Thyroid gland (tissue), 4 donors: ENCODE measurements around the gene BMP6. TPM values are rescaled to one million over a fixed set of nuclear protein-coding genes. Genes with fewer than 3 reads are reported as not detected.

Experiments
- DNase-seq, 2 donors: peaks; one replicate each; pipeline ENCODE4 v3.0.0-alpha.2; 2019
- H3K27ac ChIP-seq, 3 donors: fragments of 200-600 bp; sonication (generic); 1 replicate in 2 of 3; 2 replicates in 1 of 3; pipeline ENCODE4 v1.5.1; 2016 to 2019; ENCODE audit warnings: mild to moderate bottlenecking in 1 of 3, moderate library complexity in 1 of 3
- H3K27me3 ChIP-seq: fragments of 200-600 bp; sonication (generic); one replicate; pipeline ENCODE4 v1.5.1; 2019
- H3K36me3 ChIP-seq, 2 donors: fragments of 200-600 bp; sonication (generic); one replicate each; pipeline ENCODE4 v1.5.1; 2016 to 2019
- H3K4me1 ChIP-seq, 2 donors: fragments of 200-600 bp; sonication (generic); one replicate each; pipeline ENCODE4 v1.5.1; 2017 to 2019
- H3K4me3 ChIP-seq, 3 donors: fragments of 200-600 bp; sonication (generic); replicated peaks in 1 of 3; 1 replicate in 2 of 3; 2 replicates in 1 of 3; pipeline ENCODE4 v1.5.1; 2016; ENCODE audit warnings: mild to moderate bottlenecking in 1 of 3
- H3K9me3 ChIP-seq: fragments of 200-600 bp; sonication (generic); one replicate; pipeline ENCODE4 v1.5.1; 2017
- CTCF ChIP-seq, 6 experiments: fragments of 200-600 bp in 3 of 6; fragments of 450-650 bp in 3 of 6; sonication (generic) in 3 of 6; IDR thresholded peaks; one replicate each; pipeline ENCODE4 v1.5.1; 2016 to 2019; ENCODE audit warnings: antibody characterized with exemption in 6 of 6, mild to moderate bottlenecking in 2 of 6, inconsistent platforms in 1 of 6, moderate library complexity in 1 of 6
- POLR2A ChIP-seq, 2 donors: fragments of 450-650 bp; IDR thresholded peaks; one replicate each; pipeline ENCODE4 v1.6.1; 2017; ENCODE audit warnings: antibody characterized with exemption in 2 of 2, mild to moderate bottlenecking in 2 of 2, moderate library complexity in 1 of 2
- WGBS, 2 donors: methylation state at CpG; one replicate each; pipeline ENCODE4 v1.1.5; 2017; 5-methylcytosine and 5-hydroxymethylcytosine counted together
- intact Hi-C: fragments of 100-400 bp; cut with DNase I; formaldehyde crosslinking; loops from one replicate; pipeline ENCODE4 v1.15.1; 2023
- total RNA-seq, 4 donors: library from RNA; depleted of rRNA; stranded (reverse); fragments of >200 nt; gene quantifications; one replicate each; pipeline ENCODE4 v1.2.3, GENCODE V29; 2016

BMP6 gene
- total RNA-seq, 4 donors from 2014 or later = 0.78 to 3.1 (median 1.9) TPM

GRCh38 chr6:7802662-7803061 lies 76.8 kb downstream of the BMP6 start:
- WGBS, 2 donors = 90 to 94% methylated on average over 3 of the region's 3 CpGs
- TF ChIP-seq POLR2A (IDR thresholded peaks at IDR 0.05) (no peak), CTCF (IDR thresholded peaks at IDR 0.05) (no peak)
- intact Hi-C loops = no loop called here
- no peaks in the 10 kb centered on the region for H3K36me3 ChIP-seq
- no peak overlapping the region for H3K4me3 ChIP-seq
- DNase-seq = no peak
- H3K9me3 ChIP-seq = no peaks in the 10 kb centered on the region
- no peaks in the 10 kb centered on the region for H3K4me1 ChIP-seq
- no peaks in the 10 kb centered on the region for H3K27me3 ChIP-seq
- H3K27ac ChIP-seq = no peak overlapping the region

- H3K4me1 ChIP-seq = no peaks in the 10 kb centered on the region
- no peaks in the 10 kb centered on the region for H3K36me3 ChIP-seq
- intact Hi-C loops = no loop called here
- H3K27me3 ChIP-seq = no peaks in the 10 kb centered on the region
- TF ChIP-seq POLR2A (IDR thresholded peaks at IDR 0.05) = no peak
- H3K27ac ChIP-seq = no peak overlapping the region
- DNase-seq = no peak
- 86 to 90% methylated on average over 3 of the region's 3 CpGs for WGBS, 2 donors
- H3K9me3 ChIP-seq = no peaks in the 10 kb centered on the region
- H3K4me3 ChIP-seq = no peak overlapping the region
These were observed 77.3 kb downstream of the BMP6 start for GRCh38 chr6:7803214-7803613.

GRCh38 chr6:7805078-7805849 lies 79.4 kb downstream of the BMP6 start:
- H3K36me3 ChIP-seq = no peaks in the 10 kb centered on the region
- H3K9me3 ChIP-seq = no peaks in the 10 kb centered on the region
- intact Hi-C loops = no loop called here
- DNase-seq = no peak
- H3K27ac ChIP-seq = no peak overlapping the region
- no peaks in the 10 kb centered on the region for H3K4me1 ChIP-seq
- H3K4me3 ChIP-seq = no peak overlapping the region
- TF ChIP-seq POLR2A (IDR thresholded peaks at IDR 0.05) (no peak), CTCF (IDR thresholded peaks at IDR 0.05) (no peak)
- 79 to 83% methylated on average over 11 of the region's 11 CpGs for WGBS, 2 donors
- no peaks in the 10 kb centered on the region for H3K27me3 ChIP-seq

- intact Hi-C loops = no loop called here
- H3K4me3 ChIP-seq = no peak overlapping the region
- WGBS, 2 donors = 38 to 45% methylated on average over 6 of the region's 6 CpGs
- no peaks in the 10 kb centered on the region for H3K9me3 ChIP-seq
- H3K36me3 ChIP-seq = no peaks in the 10 kb centered on the region
- no peak overlapping the region for H3K27ac ChIP-seq
- H3K4me1 ChIP-seq = no peaks in the 10 kb centered on the region
- DNase-seq = no peak
- no peaks in the 10 kb centered on the region for H3K27me3 ChIP-seq
- TF ChIP-seq CTCF (IDR thresholded peaks at IDR 0.05) (no peak), POLR2A (IDR thresholded peaks at IDR 0.05) (no peak)
These were observed 79.9 kb downstream of the BMP6 start for GRCh38 chr6:7805850-7806214.

- H3K9me3 ChIP-seq = no peaks in the 10 kb centered on the region
- WGBS, 2 donors = 59 to 60% methylated on average over 1 of the region's 1 CpG
- H3K4me1 ChIP-seq = no peaks in the 10 kb centered on the region
- no peak for DNase-seq
- TF ChIP-seq CTCF (IDR thresholded peaks at IDR 0.05) (no peak), POLR2A (IDR thresholded peaks at IDR 0.05) (no peak)
- no peaks in the 10 kb centered on the region for H3K27me3 ChIP-seq
- intact Hi-C loops = no loop called here
- no peaks in the 10 kb centered on the region for H3K36me3 ChIP-seq
- H3K4me3 ChIP-seq = no peak overlapping the region
- no peak overlapping the region for H3K27ac ChIP-seq
These were observed 80.8 kb downstream of the BMP6 start for GRCh38 chr6:7806711-7807110.
